GM18861 (cell line): ENCODE measurements around the gene PDE6A.

Experiments
- ATAC-seq: cut with Tn5 transposase; IDR thresholded peaks from one replicate; pipeline ENCODE4 v1.9.1; 2021; ENCODE audit not compliant: unreplicated experiment

Gene PDE6A

GRCh38 chr5:149820012-149820411, 124.6 kb downstream of the PDE6A start:
- no peak for ATAC-seq

DNA sequence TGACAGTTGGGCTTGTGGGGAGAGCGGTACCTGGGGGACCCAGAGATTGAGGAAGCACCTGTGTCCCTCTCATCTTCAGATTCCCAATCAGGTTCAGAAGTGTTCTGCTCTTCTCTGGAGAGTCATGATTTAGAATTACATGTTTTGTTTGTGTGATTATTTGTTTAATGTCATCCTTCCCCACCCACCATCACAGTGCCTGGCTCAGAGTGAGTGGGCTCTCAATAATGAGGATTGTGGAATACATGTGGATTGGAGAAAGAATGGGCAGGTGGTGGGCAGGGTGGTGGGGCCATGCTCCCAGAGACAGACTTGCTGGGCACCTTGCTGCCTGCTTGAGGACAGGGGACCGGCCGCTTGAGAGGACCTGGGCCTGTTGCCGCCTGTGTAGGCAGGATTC, 126.5 kb downstream of the PDE6A start:
- no peak for ATAC-seq

DNA sequence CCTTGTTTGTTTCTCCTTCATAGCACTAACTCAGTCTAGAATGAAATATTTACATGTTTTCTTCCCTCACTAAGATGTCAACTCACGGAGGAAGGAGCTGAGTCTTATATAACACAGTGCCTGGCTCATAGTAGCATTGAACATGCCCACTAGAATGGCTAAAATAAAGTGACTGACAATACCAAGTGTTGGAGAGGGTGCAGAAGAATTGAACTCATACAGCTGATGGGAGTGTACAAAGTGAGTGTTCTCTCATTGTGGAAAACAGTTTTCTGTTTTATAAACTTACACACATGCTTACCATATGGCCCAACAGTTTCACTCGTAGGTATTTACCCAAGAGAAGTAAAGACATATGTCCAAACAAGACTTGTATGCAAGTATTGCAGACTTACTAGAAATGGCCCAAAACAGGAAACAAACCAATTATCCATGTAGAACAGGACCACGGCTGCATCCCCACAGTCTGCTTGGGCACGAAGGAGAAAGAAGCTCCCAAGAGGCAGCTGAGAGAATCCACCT, 127.0 kb downstream of the PDE6A start:
- ATAC-seq: no peak

DNA sequence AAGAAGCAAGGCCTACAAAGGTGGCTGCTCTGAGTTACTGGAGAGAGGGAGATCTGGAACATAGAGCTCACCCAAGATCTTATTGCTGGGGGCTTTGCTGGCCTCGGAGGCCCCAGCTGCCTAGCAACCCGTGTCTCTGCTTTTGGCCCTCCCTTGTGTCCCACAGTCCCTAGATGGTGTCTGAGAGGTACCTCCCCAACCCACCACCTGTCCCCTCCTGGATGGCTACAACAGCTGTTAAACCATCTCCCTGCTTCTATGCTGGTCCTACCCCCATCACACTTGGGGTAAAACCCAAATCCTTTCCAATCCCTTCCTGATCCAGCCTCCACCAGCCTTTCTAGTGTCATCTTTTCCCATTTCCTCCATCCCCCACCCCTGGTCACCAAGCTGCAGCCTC, 127.9 kb downstream of the PDE6A start:
- no peak for ATAC-seq

- no peak for ATAC-seq
Observed at GRCh38 chr5:149811453-149811852, 133.1 kb downstream of the PDE6A start.

- no peak for ATAC-seq
Observed at GRCh38 chr5:149810856-149811255, 133.7 kb downstream of the PDE6A start.

- no peak for ATAC-seq
Observed at GRCh38 chr5:149809931-149810691, 134.5 kb downstream of the PDE6A start.

DNA sequence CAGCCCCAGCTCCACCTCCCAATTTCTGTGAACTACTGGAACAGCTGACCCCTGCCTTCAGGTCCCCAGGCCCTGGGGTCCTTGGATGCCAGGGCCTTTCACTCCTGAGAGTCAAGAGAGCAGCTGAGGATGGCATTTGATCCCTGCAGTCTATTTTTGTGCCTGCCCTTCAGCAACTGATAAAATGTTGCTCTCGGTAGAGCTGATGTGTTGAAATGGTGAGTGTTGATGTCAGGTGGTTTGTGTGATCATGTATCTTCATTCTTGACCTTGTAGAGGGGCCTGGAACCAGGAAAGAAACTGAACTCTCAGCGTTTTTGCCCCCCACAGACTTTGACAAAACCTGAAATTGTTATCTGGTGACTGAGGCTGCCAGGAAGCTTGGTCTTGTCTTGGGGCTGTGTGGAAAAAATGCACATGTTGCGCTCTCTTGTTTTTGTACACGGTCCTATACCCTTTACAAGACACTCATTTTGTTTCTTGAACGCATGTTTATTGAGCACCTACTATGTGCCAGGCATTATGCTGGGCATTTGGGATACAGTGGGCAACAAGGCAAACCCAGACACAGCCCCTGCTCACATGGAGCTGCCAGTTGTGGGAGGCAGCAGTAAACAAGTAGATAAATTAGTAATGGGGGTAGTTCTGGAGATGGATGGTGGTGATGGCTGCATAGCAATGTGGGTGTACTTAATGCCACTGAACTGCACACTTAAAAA, 136.2 kb downstream of the PDE6A start:
- ATAC-seq: no peak
